Common myeloid progenitor, CD34-positive (primary cell): ENCODE results near the gene M1AP.

ENCODE experiments used
- CTCF ChIA-PET: fragments of 350-600 bp; sonication (Branson Sonifier 250); formaldehyde crosslinking; loops from one replicate; lab custom pipeline; 2021; ENCODE audit warnings: antibody characterized with exemption; lab: Charles Lee
- POLR2A ChIA-PET: fragments of 350-600 bp; sonication (Branson Sonifier 250); formaldehyde crosslinking; loops from one replicate; lab custom pipeline; 2021; ENCODE audit warnings: antibody characterized with exemption; lab: Charles Lee
- DNase-seq, 3 donors: peaks; one replicate each; pipeline versions ENCODE4 v3.0.0 to v3.0.0-alpha.2; 2013
- H3K27ac ChIP-seq, 2 experiments: 1 replicate in 1 of 2; 2 replicates in 1 of 2; pipeline ENCODE4 v1.7.0; 2013; ENCODE audit warnings: inconsistent platforms in 2 of 2, low read length in 2 of 2, mild to moderate bottlenecking in 2 of 2, low read depth in 1 of 2, moderate library complexity in 1 of 2; ENCODE audit not compliant: severe bottlenecking in 2 of 2, insufficient read depth in 1 of 2, poor library complexity in 1 of 2
- H3K27me3 ChIP-seq, 5 experiments: replicated peaks in 2 of 5; 1 replicate in 3 of 5; 2 replicates in 2 of 5; pipeline versions ENCODE4 v1.6.1 to v1.7.0; 2013; ENCODE audit warnings: low read length in 4 of 5, mild to moderate bottlenecking in 2 of 5, moderate library complexity in 2 of 5, inconsistent platforms in 1 of 5; ENCODE audit not compliant: insufficient read depth in 5 of 5, control insufficient read depth in 4 of 5
- H3K36me3 ChIP-seq, 4 experiments: 1 replicate in 2 of 4; 2 replicates in 2 of 4; pipeline versions ENCODE4 v1.6.1 to v1.7.0; 2013; ENCODE audit warnings: low read length in 3 of 4, control low read depth in 1 of 4, mild to moderate bottlenecking in 1 of 4; ENCODE audit not compliant: control insufficient read depth in 4 of 4, insufficient read depth in 4 of 4
- H3K4me1 ChIP-seq, 4 experiments: 1 replicate in 3 of 4; 2 replicates in 1 of 4; pipeline versions ENCODE4 v1.6.1 to v1.7.1; 2013; ENCODE audit warnings: low read length in 3 of 4, mild to moderate bottlenecking in 3 of 4, control low read depth in 1 of 4, inconsistent platforms in 1 of 4, moderate library complexity in 1 of 4; ENCODE audit not compliant: control insufficient read depth in 4 of 4, insufficient read depth in 4 of 4; ENCODE audit errors: control extremely low read depth in 1 of 4
- H3K4me3 ChIP-seq, 7 experiments: 1 replicate in 4 of 7; 2 replicates in 3 of 7; pipeline versions ENCODE4 v1.5.1 to v1.7.0; 2013; ENCODE audit warnings: mild to moderate bottlenecking in 7 of 7, low read length in 6 of 7, moderate library complexity in 6 of 7, inconsistent platforms in 2 of 7, low read depth in 2 of 7, control low read depth in 1 of 7; ENCODE audit not compliant: insufficient read depth in 4 of 7, control insufficient read depth in 1 of 7; ENCODE audit errors: extremely low read depth in 1 of 7
- H3K9me3 ChIP-seq, 5 experiments: 1 replicate in 4 of 5; 2 replicates in 1 of 5; pipeline versions ENCODE4 v1.6.1 to v1.7.1; 2013; ENCODE audit warnings: low read length in 4 of 5, mild to moderate bottlenecking in 2 of 5, inconsistent platforms in 1 of 5, low read depth in 1 of 5, moderate library complexity in 1 of 5; ENCODE audit not compliant: control insufficient read depth in 4 of 5, insufficient read depth in 2 of 5; ENCODE audit errors: control extremely low read depth in 1 of 5
- whole genome bisulfite sequencing: methylation state at CpG from one replicate; pipeline ENCODE4 v1.1.5; 2013; ENCODE audit not compliant: insufficient coverage; 5-methylcytosine and 5-hydroxymethylcytosine counted together

Gene M1AP

DNA sequence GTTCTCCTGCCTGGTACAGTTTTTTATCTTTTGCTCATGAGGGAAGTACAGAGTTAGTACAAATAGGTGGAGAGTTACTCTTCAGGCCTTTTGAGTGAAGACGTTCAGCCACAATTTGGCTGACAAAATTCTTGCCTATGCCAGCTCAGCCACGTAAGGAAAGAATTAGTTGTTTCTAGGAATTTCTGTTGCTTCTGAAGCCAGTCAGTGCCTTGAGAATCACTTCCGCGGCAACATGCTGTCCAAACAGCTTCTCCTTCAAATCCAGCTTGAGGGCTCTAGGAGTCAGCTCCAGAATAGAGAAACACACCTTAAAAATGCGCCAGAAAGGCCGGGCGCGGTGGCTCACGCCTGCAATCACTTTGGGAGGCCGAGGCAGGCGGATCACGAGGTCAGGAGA is 27.5 kb downstream of the M1AP start:
- Histone ChIP-seq H3K9me3 (no peaks in the 10 kb centered on the region), H3K36me3 (no peaks in the 10 kb centered on the region), H3K4me3 (no peak overlapping the region), H3K27me3 (no peaks in the 10 kb centered on the region), H3K4me1 (no peaks in the 10 kb centered on the region), H3K27ac (no peak overlapping the region)
- DNase-seq, result no peak
- WGBS, result 96% methylated on average over 12 of the region's 12 CpGs
- CTCF ChIA-PET, result no interaction called here
- POLR2A ChIA-PET, result no interaction called here

DNA sequence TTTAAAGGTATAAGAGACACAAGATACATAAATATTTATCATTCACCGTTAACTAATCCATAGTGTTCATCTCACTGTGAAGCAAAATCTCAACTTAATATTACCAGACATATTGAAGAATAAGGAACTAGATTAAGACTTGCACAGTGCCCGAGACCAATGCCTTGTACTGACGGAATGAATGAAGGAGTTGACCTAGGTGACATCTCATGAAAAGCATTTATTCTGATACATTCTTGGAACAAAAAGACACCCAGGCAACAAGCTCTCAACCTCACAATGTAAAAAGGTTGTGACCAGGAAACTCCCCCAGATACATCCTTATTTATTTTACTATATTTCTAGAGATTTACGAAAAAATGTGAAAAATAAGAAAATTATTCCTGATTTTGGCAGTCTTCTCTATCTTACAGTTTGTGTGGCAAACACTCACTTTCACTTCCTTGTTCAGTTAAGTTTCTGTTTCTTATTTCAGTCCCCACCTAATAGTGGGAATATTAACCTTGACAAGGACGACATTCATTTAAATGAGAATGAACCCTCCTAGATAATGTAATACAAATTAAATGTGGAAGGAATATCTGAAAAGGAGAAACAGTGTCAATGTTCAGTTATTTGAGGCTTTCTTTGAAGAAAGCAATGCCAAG is 28.4 kb downstream of the M1AP start:
- Histone ChIP-seq H3K4me3 (no peak overlapping the region), H3K27me3 (no peaks in the 10 kb centered on the region), H3K4me1 (no peaks in the 10 kb centered on the region), H3K9me3 (no peaks in the 10 kb centered on the region), H3K27ac (no peak overlapping the region), H3K36me3 (no peaks in the 10 kb centered on the region)
- ChIA-PET CTCF (interaction anchor here (0.7 kb wide), 1 partner anchor 80 kb away, joined by 3 read pairs; no protein-coding TSS in a partner anchor), POLR2A (no interaction called here)
- 100% methylated on average over 1 of the region's 5 CpGs for WGBS
- DNase-seq, result peak in 2 of 3 donors; percentile 3 to 5

GRCh38 chr2:74618410-74619083 is 29.6 kb downstream of the M1AP start:
- CTCF ChIA-PET, result interaction anchor here (1.0 to 1.5 kb wide), 4 partner anchors 9 to 32 kb away, joined by 3 read pairs; no protein-coding TSS in a partner anchor
- H3K36me3 ChIP-seq, result no peaks in the 10 kb centered on the region
- WGBS, result 96% methylated on average over 4 of the region's 6 CpGs
- H3K27ac ChIP-seq, result no peak overlapping the region
- H3K9me3 ChIP-seq, result no peaks in the 10 kb centered on the region
- POLR2A ChIA-PET, result no interaction called here
- no peaks in the 10 kb centered on the region for H3K27me3 ChIP-seq
- no peaks in the 10 kb centered on the region for H3K4me1 ChIP-seq
- DNase-seq, result no peak
- H3K4me3 ChIP-seq, result no peak overlapping the region

GRCh38 chr2:74617122-74617521 is 31.0 kb downstream of the M1AP start:
- Histone ChIP-seq H3K9me3 (no peaks in the 10 kb centered on the region), H3K4me3 (no peak overlapping the region), H3K4me1 (no peaks in the 10 kb centered on the region), H3K27me3 (no peaks in the 10 kb centered on the region), H3K27ac (no peak overlapping the region), H3K36me3 (no peaks in the 10 kb centered on the region)
- ChIA-PET POLR2A (no interaction called here), CTCF (interaction anchor here (1.1 to 1.6 kb wide), 4 partner anchors 8 to 24 kb away, joined by 3 to 5 read pairs (median 3); no protein-coding TSS in a partner anchor)
- no peak for DNase-seq
- 90% methylated on average over 2 of the region's 3 CpGs for WGBS

DNA sequence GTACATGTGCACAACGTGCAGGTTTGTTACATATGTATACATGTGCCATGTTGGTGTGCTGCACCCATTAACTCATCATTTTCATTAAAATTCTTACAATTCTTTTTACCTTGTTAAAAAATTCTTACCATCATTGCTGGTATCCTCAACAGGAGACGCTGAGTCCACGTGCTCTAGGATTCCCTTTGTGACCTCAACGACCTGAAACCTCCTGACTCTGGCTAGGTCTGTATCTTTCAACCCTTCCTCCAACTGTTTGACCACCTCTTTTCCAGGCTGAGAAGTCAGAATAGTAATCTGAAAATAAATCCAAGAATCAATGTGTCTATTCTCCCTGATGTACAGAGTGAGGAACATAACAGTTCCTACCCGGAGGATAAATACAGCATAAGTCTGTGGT is 41.2 kb downstream of the M1AP start:
- Histone ChIP-seq H3K27me3 (peaks cover 0 to 6% (median 0%) of the 10 kb centered on the region in 5 experiments), H3K4me1 (no peaks in the 10 kb centered on the region), H3K36me3 (no peaks in the 10 kb centered on the region), H3K9me3 (no peaks in the 10 kb centered on the region), H3K4me3 (no peak overlapping the region), H3K27ac (no peak overlapping the region)
- CTCF ChIA-PET, result no interaction called here
- no peak for DNase-seq
- POLR2A ChIA-PET, result no interaction called here
- WGBS, result 95% methylated on average over 4 of the region's 5 CpGs

DNA sequence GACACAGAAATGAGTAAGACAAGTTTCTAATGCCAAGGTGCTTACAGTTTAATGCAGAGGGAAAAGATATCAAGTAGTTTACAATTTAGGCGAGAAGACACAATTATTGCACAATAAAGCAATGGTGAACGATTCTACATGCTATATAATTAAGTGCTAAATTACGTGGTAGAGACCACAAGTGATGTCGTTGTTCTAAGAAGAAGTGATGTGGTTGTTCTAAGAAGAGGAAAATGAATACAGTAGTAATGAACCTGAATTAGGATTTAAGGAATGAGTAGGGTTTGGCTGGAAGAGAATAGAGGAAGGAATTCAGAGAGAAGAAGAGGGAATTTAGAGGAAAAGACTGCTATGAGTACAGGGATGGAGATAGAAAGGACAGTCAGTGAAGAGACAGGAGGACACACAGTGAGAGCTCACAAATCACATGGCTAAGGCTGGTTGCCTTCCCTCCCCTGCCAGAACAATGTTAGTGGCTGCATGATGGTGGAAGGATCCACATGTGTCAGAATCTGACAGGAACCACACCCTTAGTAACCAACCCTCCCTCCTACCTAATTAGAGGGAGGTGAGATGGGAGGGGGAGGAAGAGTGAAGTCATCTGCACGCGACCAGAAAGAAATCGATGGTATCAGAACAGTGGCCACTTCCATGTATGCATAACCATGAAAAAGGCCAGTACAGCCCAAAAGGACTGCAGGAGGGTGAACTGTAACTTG is 44.7 kb downstream of the M1AP start:
- POLR2A ChIA-PET, result no interaction called here
- peaks cover 0 to 6% (median 0%) of the 10 kb centered on the region in 5 experiments for H3K27me3 ChIP-seq

More for the DNA sequence above, 44.7 kb downstream of the M1AP start:
- Histone ChIP-seq H3K4me1 (no peaks in the 10 kb centered on the region), H3K4me3 (no peak overlapping the region), H3K27ac (no peak overlapping the region), H3K36me3 (no peaks in the 10 kb centered on the region), H3K9me3 (no peaks in the 10 kb centered on the region)
- DNase-seq, result no peak
- 96% methylated on average over 4 of the region's 7 CpGs for WGBS
- CTCF ChIA-PET, result interaction anchor here (8.1 kb wide), 1 partner anchor 16 kb away, joined by 72 read pairs; no protein-coding TSS in a partner anchor
